ENCODE measurements around the gene HLA-DMB. TPM values are rescaled to one million over a fixed set of nuclear protein-coding genes. Genes with fewer than 3 reads are reported as not detected.
A peak's percentile ranks its signal among the peaks of the same experiment; 100 is the strongest.

HLA-DMB gene
- total and polyA plus RNA-seq, 12 donors, result 2.7 to 79.8 (median 7.3) TPM

- H3K36me3 ChIP-seq, result no peaks in the 10 kb centered on the region
- intact Hi-C loops (cut with DNase I), result no loop called here
- no peaks in the 10 kb centered on the region for H3K9me3 ChIP-seq
- ATAC-seq (no peak), DNase-seq (no peak)
- TF ChIP-seq CTCF (IDR thresholded peaks at IDR 0.05), result no peak
- no peak overlapping the region for H3K4me3 ChIP-seq
- H3K27me3 ChIP-seq, result no peaks in the 10 kb centered on the region
- peaks cover 0 to 31% (median 10%) of the 10 kb centered on the region in 9 donors for H3K4me1 ChIP-seq
- H3K27ac ChIP-seq, result no peak overlapping the region
- 76 to 82% methylated on average over 2 of the region's 2 CpGs for WGBS, 2 donors
Observed at GRCh38 chr6:32956176-32956575, 15.3 kb upstream of the HLA-DMB start.

GRCh38 chr6:32954986-32955802 lies 14.4 kb upstream of the HLA-DMB start:
- ATAC-seq, result no peak
- peaks cover 0 to 41% (median 11%) of the 10 kb centered on the region in 9 donors for H3K4me1 ChIP-seq

GRCh38 chr6:32954267-32954666 lies 13.4 kb upstream of the HLA-DMB start:
- 90 to 95% methylated on average over 4 of the region's 4 CpGs for whole genome bisulfite sequencing, 2 donors
- DNase-seq (no peak), ATAC-seq (no peak)
- TF ChIP-seq CTCF (IDR thresholded peaks at IDR 0.05), result no peak
- Histone ChIP-seq H3K4me3 (no peak overlapping the region), H3K9me3 (no peaks in the 10 kb centered on the region), H3K36me3 (peaks cover 0 to 13% (median 0%) of the 10 kb centered on the region in 9 donors), H3K27me3 (no peaks in the 10 kb centered on the region), H3K27ac (peak overlapping the region in 1 of 10 donors; percentile 90), H3K4me1 (peaks cover 0 to 50% (median 16%) of the 10 kb centered on the region in 9 donors)
- intact Hi-C loops (cut with DNase I), result loop anchor here in 1 of 10 donors (5.0 kb wide), 1 partner anchor 67 kb away; no protein-coding TSS in a partner anchor

More at GRCh38 chr6:32954986-32955802, 14.4 kb upstream of the HLA-DMB start:
- intact Hi-C loops (cut with DNase I), result loop anchor here in 1 of 10 donors (5.0 kb wide), 1 partner anchor 68 kb away; no protein-coding TSS in a partner anchor
- no peak for DNase-seq
- H3K27me3 ChIP-seq, result no peaks in the 10 kb centered on the region
- TF ChIP-seq CTCF (IDR thresholded peaks at IDR 0.05), result peak in 4 of 9 donors; percentile 11 to 44 (median 16)
- no peaks in the 10 kb centered on the region for H3K9me3 ChIP-seq
- peaks cover 0 to 5% (median 0%) of the 10 kb centered on the region in 9 donors for H3K36me3 ChIP-seq
- no peak overlapping the region for H3K27ac ChIP-seq
- WGBS, 2 donors, result 30 to 31% methylated on average over 3 of the region's 3 CpGs
- no peak overlapping the region for H3K4me3 ChIP-seq

GRCh38 chr6:32953775-32954174 lies 12.9 kb upstream of the HLA-DMB start:
- Histone ChIP-seq H3K9me3 (no peaks in the 10 kb centered on the region), H3K27me3 (no peaks in the 10 kb centered on the region), H3K4me1 (peaks cover 0 to 55% (median 16%) of the 10 kb centered on the region in 9 donors), H3K36me3 (peaks cover 0 to 18% (median 0%) of the 10 kb centered on the region in 9 donors), H3K4me3 (no peak overlapping the region), H3K27ac (peak overlapping the region in 5 of 10 donors; percentile 61 to 90 (median 86))
- DNase-seq (no peak), ATAC-seq (no peak)
- intact Hi-C loops (cut with DNase I), result loop anchor here in 2 of 10 donors (1.0 to 5.0 kb wide), 3 partner anchors 14 to 66 kb away; partner anchors contain the start of gene BRD2 (in 1 of the 2)
- no peak for TF ChIP-seq CTCF (IDR thresholded peaks at IDR 0.05)
- WGBS, 2 donors, result 65 to 76% methylated on average over 4 of the region's 4 CpGs
